HepG2 (cell line): ENCODE measurements around the gene ARTN. TPM values are rescaled to one million over a fixed set of nuclear protein-coding genes. Genes with fewer than 3 reads are reported as not detected.
A peak's percentile ranks its signal among the peaks of the same experiment; 100 is the strongest.

Experiments
- ATF7 ChIP-seq, 2 experiments: fragments of 450-650 bp in 1 of 2; sonication (generic) in 1 of 2; formaldehyde crosslinking in 1 of 2; IDR thresholded peaks; 2 replicates each; pipeline versions ENCODE4 v1.4.0 to v1.6.1; 2016 to 2020; ENCODE audit warnings: antibody characterized with exemption in 1 of 2, mild to moderate bottlenecking in 1 of 2, missing genetic modification reagents in 1 of 2
- CERS6 ChIP-seq: sonication (generic); formaldehyde crosslinking; IDR thresholded peaks from 2 replicates; pipeline ENCODE4 v1.5.0; 2020; ENCODE audit warnings: missing genetic modification reagents
- IRX3 ChIP-seq: sonication (generic); formaldehyde crosslinking; IDR thresholded peaks from 2 replicates; pipeline ENCODE4 v1.8.1; 2023; ENCODE audit warnings: mild to moderate bottlenecking, low read depth, missing genetic modification reagents, borderline replicate concordance
- JDP2 ChIP-seq: sonication (generic); formaldehyde crosslinking; IDR thresholded peaks from 2 replicates; pipeline ENCODE4 v1.8.1; 2022; ENCODE audit warnings: missing genetic modification reagents, borderline replicate concordance
- KAT7 ChIP-seq: IDR thresholded peaks from 2 replicates; pipeline ENCODE4 v1.6.1; 2018; ENCODE audit warnings: borderline replicate concordance, missing compliant biosample characterization
- KAT8 ChIP-seq: IDR thresholded peaks from 2 replicates; pipeline ENCODE4 v1.6.1; 2016; ENCODE audit warnings: missing genetic modification reagents, missing compliant biosample characterization
- MIER2 ChIP-seq: IDR thresholded peaks from 2 replicates; pipeline ENCODE4 v1.6.1; 2016; ENCODE audit warnings: missing biosample characterization, missing genetic modification reagents
- NBN ChIP-seq: fragments of 450-650 bp; conservative IDR thresholded peaks from 2 replicates; pipeline ENCODE4 v1.6.1; 2017
- NR2F6 ChIP-seq, 2 experiments: IDR thresholded peaks; 2 replicates each; pipeline ENCODE4 v1.6.1; 2016; ENCODE audit warnings: antibody characterized with exemption in 1 of 2, mild to moderate bottlenecking in 1 of 2
- PRDM10 ChIP-seq: sonication (generic); formaldehyde crosslinking; IDR thresholded peaks from 2 replicates; pipeline ENCODE4 v1.4.0; 2020; ENCODE audit warnings: low read depth, missing genetic modification reagents
- SMYD3 ChIP-seq: sonication (generic); formaldehyde crosslinking; IDR thresholded peaks from 2 replicates; pipeline ENCODE4 v1.8.1; 2023; ENCODE audit warnings: mild to moderate bottlenecking, missing genetic modification reagents
- SNAPC5 ChIP-seq: sonication (generic); formaldehyde crosslinking; IDR thresholded peaks from 2 replicates; pipeline ENCODE4 v1.8.1; 2023; ENCODE audit warnings: mild to moderate bottlenecking, missing genetic modification reagents, borderline replicate concordance
- ZBTB25 ChIP-seq: IDR thresholded peaks from 2 replicates; pipeline ENCODE4 v1.6.1; 2018; ENCODE audit warnings: missing genetic modification reagents
- ZC3H4 ChIP-seq: sonication (generic); formaldehyde crosslinking; IDR thresholded peaks from 2 replicates; pipeline ENCODE4 v1.4.0; 2020; ENCODE audit warnings: missing genetic modification reagents, borderline replicate concordance
- ZNF382 ChIP-seq: sonication (generic); formaldehyde crosslinking; IDR thresholded peaks from 2 replicates; pipeline ENCODE4 v1.5.0; 2020; ENCODE audit warnings: missing genetic modification reagents, mild to moderate bottlenecking, borderline replicate concordance
- ZNF558 ChIP-seq: sonication (generic); formaldehyde crosslinking; IDR thresholded peaks from 2 replicates; pipeline ENCODE4 v1.9.0; 2022; ENCODE audit warnings: mild to moderate bottlenecking, missing genetic modification reagents, borderline replicate concordance
- ZNF616 ChIP-seq: sonication (generic); formaldehyde crosslinking; IDR thresholded peaks from 2 replicates; pipeline ENCODE4 v1.5.0; 2020; ENCODE audit warnings: low read depth, mild to moderate bottlenecking, missing genetic modification reagents
- ZNF790 ChIP-seq: sonication (generic); formaldehyde crosslinking; IDR thresholded peaks from 2 replicates; pipeline ENCODE4 v1.8.0; 2022; ENCODE audit warnings: missing genetic modification reagents, mild to moderate bottlenecking, borderline replicate concordance
- polyA plus RNA-seq, 8 experiments: library from polyadenylated mRNA; depleted of rRNA in 3 of 8; stranded (reverse) in 7 of 8; unstranded in 1 of 8; fragments of >200 nt; fragmentation: Illumina TruSeq in 4 of 8; extraction: Trizol in 4 of 8; gene quantifications; 2 replicates each; pipeline versions ENCODE4 v1.2.1 to v1.2.3, GENCODE V29; 2011 to 2016; ENCODE audit warnings: low read depth in 4 of 8, missing spikeins in 1 of 8, mixed read lengths in 1 of 8; ENCODE audit not compliant: insufficient read depth in 1 of 8
- total RNA-seq, 5 experiments: library from RNA; depleted of rRNA; stranded (reverse); fragments of >200 nt; fragmentation: Illumina TruSeq; extraction: Trizol; gene quantifications; 2 replicates each; pipeline ENCODE4 v1.2.3, GENCODE V29; 2016; ENCODE audit warnings: low read depth in 1 of 5
- TF ChIP-seq, protein P1 (sequence below): sonication (generic); formaldehyde crosslinking; IDR thresholded peaks from 2 replicates; pipeline ENCODE4 v1.9.0; 2022; ENCODE audit warnings: missing genetic modification reagents, mild to moderate bottlenecking, borderline replicate concordance
- TF ChIP-seq, protein P2 (sequence below): IDR thresholded peaks from 2 replicates; pipeline ENCODE4 v1.6.1; 2016

ARTN gene
- total and polyA plus RNA-seq, 2 of the 13 experiments (the other 11 are each of a cell fraction or from before 2014, with no cell fraction given): 0.11 to 0.62 TPM

DNA sequence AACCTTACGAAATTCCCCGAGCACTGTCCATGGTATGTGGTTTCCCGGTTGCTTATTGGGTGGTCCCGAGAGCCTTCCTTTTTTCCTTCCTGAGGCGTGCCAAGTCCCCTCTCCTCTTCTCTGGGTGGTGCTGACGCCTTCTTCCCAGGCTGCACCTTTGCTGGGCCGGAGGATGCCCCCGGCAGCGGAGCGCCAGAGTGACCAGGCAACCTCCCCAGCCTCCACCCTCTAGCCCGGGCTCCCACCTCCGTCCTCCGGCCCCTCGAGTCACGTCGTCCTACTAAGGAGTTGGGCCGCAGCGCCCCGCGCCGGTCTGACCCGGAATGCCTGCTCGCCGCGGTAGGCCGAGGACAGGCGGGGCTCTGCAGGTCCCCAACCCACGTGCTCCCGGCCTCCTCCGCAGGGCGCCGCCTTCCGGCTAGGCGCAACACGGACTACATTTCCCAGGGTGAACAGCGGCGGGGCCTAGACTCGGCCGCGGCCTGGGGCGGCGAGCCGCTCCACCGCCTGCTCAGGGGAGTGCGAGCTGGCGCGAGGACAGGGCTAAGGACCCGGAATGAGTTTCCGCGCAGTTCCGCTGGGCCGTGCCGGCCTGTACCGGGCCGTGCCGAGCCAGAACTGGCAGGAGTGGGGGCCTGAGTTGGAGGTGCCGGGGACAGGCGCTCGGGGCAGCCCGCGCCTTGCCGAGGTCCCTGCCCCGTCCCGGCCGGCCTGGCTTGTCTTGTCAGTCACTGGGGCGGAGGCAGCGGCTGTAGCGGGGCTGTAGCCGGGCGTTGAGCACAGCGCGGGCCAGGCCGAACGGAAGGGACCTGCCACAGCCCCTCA lies 12.8 kb downstream of the ARTN start, which contains the start of gene IPO13 (continued):
- TF ChIP-seq ZBTB25 (CRISPR knock-in tag) (peak; percentile 79), CERS6 (CRISPR knock-in tag) (no peak), SNAPC5 (CRISPR knock-in tag) (peak; percentile 53; the same call in 1 of the 2 replicates), KAT8 (CRISPR knock-in tag) (peak; percentile 82), ZNF382 (CRISPR knock-in tag) (no peak), ZNF790 (peak; percentile 96), SMYD3 (CRISPR knock-in tag) (no peak; the same call in 1 of the 2 replicates), ZNF558 (peak; percentile 62), JDP2 (no peak; the same call in 1 of the 2 replicates), PRDM10 (CRISPR knock-in tag) (peak; percentile 65), ATF7 (IDR thresholded peaks at IDR 0.05) (no peak), ATF7 (CRISPR knock-in tag; IDR thresholded peaks at IDR 0.05) (no peak), ZNF616 (CRISPR knock-in tag) (peak; percentile 70; the same call in 1 of the 2 replicates), MIER2 (CRISPR knock-in tag) (peak; percentile 93), ZC3H4 (CRISPR knock-in tag) (0 out of 2 replicates have a peak, but pooled peaks have one; percentile 21), NR2F6 (IDR thresholded peaks at IDR 0.05) (no peak), NR2F6 (CRISPR knock-in tag; IDR thresholded peaks at IDR 0.05) (peak; percentile 60), IRX3 (CRISPR knock-in tag) (no peak), KAT7 (CRISPR knock-in tag) (peak; percentile 25; the same call in 1 of the 2 replicates), NBN (no peak)
- TF ChIP-seq, protein P1, sequence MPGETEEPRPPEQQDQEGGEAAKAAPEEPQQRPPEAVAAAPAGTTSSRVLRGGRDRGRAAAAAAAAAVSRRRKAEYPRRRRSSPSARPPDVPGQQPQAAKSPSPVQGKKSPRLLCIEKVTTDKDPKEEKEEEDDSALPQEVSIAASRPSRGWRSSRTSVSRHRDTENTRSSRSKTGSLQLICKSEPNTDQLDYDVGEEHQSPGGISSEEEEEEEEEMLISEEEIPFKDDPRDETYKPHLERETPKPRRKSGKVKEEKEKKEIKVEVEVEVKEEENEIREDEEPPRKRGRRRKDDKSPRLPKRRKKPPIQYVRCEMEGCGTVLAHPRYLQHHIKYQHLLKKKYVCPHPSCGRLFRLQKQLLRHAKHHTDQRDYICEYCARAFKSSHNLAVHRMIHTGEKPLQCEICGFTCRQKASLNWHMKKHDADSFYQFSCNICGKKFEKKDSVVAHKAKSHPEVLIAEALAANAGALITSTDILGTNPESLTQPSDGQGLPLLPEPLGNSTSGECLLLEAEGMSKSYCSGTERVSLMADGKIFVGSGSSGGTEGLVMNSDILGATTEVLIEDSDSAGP (CRISPR knock-in tag): peak; percentile 96
- TF ChIP-seq, protein P2, sequence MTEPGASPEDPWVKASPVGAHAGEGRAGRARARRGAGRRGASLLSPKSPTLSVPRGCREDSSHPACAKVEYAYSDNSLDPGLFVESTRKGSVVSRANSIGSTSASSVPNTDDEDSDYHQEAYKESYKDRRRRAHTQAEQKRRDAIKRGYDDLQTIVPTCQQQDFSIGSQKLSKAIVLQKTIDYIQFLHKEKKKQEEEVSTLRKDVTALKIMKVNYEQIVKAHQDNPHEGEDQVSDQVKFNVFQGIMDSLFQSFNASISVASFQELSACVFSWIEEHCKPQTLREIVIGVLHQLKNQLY: peak; percentile 78; the same call in 1 of the 2 replicates
